Subcutaneous adipose tissue (tissue), 4 donors: ENCODE data around the gene WSB2. TPM values are rescaled to one million over a fixed set of nuclear protein-coding genes. Genes with fewer than 3 reads are reported as not detected.

Experiments used
- total RNA-seq, 4 donors: library from RNA; depleted of rRNA; stranded (reverse); fragments of >200 nt; gene quantifications; one replicate each; pipeline ENCODE4 v1.1.0, GENCODE V29; 2016
- TF ChIP-seq, protein P1 (sequence below): fragments of 450-650 bp; IDR thresholded peaks from one replicate; pipeline ENCODE4 v1.5.1; 2016; ENCODE audit warnings: low read depth, mild to moderate bottlenecking, control low read depth, antibody characterized with exemption, moderate library complexity

WSB2 gene
- total RNA-seq, 4 donors from 2014 or later, result 52.7 to 88.9 (median 58.8) TPM

DNA sequence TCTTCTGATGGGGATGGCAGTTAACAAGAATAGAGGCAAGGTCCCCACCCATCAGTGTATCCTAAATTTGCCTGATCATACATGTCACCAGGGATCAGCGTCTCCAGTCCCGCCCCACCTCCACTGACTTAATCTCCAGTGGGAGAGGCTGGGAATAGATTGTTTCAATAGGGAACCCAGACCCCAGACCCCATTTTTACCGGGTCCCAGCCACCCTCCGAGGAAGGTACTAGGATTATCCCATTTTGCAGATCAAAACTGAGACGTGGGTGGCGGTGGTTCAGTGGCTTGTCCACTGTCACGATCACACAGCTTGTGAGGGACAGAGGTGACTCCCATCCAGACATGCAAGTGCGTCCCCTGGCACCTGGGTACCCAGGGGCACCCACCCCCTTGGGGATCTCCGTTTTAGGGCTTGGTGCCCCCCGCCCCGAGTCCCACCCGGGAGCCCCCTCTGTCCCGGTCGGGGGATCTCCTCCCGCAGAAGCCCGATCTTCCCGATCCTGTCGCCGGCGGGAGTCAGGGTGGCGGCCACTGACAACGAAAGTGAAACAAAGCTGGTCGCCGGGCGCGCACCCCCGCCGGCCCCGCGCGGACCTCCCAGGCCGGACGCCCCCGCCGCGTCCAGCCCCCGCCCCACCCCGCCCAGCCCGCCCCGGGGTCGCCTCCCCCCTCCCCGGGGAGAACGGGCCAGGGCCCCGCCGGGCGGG lies 523 bp downstream of the WSB2 start:
- TF ChIP-seq, protein P1, sequence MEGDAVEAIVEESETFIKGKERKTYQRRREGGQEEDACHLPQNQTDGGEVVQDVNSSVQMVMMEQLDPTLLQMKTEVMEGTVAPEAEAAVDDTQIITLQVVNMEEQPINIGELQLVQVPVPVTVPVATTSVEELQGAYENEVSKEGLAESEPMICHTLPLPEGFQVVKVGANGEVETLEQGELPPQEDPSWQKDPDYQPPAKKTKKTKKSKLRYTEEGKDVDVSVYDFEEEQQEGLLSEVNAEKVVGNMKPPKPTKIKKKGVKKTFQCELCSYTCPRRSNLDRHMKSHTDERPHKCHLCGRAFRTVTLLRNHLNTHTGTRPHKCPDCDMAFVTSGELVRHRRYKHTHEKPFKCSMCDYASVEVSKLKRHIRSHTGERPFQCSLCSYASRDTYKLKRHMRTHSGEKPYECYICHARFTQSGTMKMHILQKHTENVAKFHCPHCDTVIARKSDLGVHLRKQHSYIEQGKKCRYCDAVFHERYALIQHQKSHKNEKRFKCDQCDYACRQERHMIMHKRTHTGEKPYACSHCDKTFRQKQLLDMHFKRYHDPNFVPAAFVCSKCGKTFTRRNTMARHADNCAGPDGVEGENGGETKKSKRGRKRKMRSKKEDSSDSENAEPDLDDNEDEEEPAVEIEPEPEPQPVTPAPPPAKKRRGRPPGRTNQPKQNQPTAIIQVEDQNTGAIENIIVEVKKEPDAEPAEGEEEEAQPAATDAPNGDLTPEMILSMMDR, result no peak

DNA sequence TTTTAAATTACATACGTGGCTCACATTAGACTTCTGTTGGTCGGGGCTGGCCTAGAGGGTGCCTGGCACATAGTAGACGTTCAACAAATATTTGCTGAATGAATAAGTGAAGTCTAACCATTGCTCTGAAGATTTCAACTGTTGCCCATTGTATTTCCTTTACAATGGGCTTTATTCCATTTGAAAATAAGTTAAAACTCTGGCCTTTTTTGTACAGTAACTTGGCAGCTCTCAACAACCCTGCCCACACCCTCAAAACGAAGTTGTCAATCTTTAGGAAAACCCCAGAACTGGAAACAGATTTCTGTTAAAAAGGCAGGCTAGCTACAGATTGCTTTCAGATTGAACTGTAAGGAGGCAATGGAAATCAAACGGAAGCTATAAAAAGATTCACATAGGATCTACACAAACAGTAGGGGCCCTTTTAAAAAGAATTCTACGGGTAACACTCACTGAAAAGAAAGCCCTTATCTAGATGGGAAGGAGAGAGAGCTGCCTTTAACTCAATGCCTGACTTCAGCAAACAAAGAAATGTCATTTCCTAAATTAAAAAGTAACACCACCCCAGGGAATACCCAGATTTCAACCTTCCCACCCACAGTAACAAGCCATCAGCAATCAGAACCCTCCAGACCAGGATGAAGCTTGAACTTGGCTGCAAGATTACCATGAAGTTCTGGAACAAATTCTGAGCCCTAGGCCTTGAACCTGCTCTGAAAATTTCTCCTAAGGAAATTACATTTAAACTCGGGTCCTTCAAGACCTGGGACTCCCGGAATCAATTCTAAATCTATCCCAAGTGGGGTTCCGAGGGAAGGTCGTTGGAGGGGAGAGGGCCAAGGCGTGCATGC lies 1.4 kb downstream of the WSB2 start:
- TF ChIP-seq, protein P1, result no peak

DNA sequence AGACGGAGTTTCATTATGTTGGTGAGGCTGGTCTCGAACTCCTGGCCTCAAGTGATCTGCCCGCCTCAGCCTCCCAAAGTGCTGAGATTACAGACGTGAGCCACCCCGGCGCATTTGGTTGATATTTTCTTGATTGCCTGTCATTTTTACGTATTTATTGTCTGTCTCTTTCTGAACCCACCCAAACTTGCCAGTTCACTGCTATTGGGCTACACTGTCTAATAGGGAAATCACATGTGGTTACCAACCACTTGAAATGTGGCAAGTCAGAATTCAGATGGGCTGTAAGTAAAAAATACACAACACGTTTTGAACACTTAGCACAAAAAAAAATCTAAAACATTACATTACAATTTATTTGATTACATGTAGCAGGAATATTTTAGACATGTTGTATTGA lies 2.1 kb downstream of the WSB2 start:
- TF ChIP-seq, protein P1, result no peak

DNA sequence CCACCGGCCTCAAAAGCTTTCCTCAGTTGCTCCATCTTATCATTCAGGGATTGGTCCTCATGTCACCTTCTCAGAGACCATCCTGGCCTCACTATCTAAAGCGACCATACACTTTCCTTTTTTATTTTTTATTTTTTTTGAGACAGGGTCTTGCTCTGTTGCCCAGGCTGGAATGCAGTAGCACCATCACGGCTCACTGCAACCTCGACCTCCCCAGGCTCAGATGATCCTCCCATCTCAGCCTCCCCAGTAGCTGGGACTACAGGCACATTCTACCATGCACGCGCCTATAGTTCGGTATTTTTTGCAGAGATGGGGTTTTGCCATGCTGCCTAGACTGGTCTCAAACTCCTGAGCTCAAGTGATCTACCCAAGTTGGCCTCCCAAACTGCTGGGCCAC lies 2.8 kb downstream of the WSB2 start:
- TF ChIP-seq, protein P1, result no peak

DNA sequence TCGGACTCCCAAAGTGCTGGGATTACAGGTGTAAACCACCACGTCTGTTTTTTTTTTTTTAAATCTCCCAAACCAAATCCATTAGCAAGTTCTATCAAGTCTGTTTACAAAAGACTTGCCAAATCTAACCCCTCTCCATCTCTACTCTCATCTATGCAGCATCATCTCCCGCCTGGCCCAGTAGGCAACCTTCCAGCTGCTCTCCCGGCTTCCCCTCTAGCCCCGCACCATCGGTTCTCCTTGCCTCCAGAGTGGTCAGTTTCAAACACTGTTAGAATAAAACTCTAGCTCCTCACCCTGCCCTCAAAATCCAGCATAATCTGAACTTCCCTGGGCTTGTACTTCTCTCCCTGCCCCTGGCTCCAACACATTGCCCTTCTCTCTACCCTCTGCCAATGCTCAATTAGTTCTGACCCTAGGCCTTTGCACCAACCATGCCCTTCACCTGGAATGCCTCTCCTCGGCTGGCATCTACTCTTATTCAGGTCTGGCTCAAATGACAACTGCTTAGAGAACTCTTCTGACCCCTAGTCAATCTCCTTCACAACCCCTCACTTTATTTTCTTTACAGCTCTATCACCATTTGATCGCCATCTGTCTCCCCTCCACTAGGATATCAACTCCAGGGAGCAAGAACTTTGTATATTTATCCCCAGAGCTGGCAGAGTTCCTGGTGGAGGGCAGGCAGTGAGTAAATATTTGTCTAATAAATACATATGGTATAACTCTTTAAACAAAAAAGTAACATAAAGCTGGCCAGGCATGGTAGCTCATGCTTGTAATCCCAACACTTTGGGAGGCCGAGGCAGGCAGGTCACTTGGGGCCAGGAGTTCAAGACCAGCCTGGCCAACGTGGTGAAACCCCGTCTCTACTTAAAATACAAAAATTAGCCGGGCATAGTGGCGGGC lies 4.9 kb downstream of the WSB2 start:
- TF ChIP-seq, protein P1, result no peak

DNA sequence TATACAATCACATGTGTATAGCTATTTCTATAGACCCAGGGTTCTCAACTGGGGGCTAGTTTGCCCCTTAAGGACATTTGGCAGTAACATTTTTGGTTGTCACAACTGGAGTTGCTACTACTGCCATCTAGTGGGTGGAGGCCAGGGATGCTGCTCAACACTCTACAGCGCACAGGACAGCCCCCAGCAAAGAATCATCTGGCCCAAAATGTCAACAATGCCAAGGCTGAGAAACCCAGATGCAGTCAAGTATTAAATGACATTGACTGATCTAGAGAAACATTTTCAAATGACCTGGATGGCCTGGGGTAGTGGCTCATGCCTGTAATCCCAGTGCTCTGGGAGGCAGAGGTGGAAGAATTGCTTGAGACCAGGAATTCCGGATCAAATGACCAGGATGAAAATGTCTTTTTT lies 5.8 kb downstream of the WSB2 start:
- TF ChIP-seq, protein P1, result no peak
